Smooth muscle cell of the coronary artery (primary cell): ENCODE measurements around the gene CKAP2. TPM values are rescaled to one million over a fixed set of nuclear protein-coding genes. Genes with fewer than 3 reads are reported as not detected.

Experiments used
- total RNA-seq: library from RNA; depleted of rRNA; stranded (reverse); fragments of >200 nt; gene quantifications from 2 replicates; pipeline ENCODE4 v1.2.3, GENCODE V29; 2014; ENCODE audit warnings: low replicate concordance

Gene CKAP2, protein sequence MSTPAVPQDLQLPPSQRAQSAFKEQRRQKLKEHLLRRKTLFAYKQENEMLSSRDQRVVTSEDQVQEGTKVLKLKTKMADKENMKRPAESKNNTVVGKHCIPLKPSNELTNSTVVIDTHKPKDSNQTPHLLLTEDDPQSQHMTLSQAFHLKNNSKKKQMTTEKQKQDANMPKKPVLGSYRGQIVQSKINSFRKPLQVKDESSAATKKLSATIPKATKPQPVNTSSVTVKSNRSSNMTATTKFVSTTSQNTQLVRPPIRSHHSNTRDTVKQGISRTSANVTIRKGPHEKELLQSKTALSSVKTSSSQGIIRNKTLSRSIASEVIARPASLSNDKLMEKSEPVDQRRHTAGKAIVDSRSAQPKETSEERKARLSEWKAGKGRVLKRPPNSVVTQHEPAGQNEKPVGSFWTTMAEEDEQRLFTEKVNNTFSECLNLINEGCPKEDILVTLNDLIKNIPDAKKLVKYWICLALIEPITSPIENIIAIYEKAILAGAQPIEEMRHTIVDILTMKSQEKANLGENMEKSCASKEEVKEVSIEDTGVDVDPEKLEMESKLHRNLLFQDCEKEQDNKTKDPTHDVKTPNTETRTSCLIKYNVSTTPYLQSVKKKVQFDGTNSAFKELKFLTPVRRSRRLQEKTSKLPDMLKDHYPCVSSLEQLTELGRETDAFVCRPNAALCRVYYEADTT
- 2.1 and 10.5 TPM in 2 replicates for total RNA-seq

DNA sequence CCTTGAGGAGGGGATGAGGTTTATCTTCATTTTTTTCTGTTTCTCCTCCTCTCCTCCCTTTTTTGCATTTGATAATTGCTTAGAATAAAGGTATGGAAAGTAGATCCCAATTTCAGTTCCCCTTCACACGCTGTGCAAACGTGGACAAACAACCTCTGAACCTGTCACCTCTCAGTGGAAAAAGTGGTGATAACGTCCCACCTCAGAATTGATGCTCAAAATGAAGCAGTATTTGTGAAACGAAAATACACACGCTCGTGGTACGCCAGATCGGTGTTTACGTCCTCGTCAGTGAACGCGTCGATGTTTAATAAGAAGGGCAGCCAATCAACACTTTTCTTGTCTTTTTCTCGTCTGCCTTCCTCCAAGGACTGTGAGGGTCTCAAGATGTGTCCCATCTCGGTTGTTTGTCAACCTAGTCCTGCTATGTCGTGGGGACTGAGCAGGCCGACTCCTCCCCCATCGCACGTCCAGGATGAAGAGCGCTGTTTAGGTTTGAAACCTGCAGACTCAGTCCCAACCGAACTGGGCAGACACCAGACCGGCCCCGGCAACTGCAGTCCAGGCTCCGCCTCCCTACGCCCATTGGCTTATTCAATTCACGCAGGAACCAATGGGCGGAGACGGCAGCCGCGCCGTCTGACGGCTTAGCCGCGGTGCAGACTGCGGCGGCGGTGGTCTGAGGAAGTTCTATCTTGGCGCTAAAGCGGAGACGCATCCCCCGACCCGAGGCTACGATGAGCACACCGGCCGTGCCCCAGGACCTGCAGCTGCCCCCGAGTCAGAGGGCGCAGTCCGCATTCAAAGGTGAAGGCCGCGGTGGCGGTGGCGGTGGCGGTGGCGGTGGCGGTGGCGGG, at the start of gene CKAP2:
CKAP2 (plus strand) TSS at position 659 of the 857 bp plus-strand sequence; CDS start at position 738, 79 bp downstream.

DNA sequence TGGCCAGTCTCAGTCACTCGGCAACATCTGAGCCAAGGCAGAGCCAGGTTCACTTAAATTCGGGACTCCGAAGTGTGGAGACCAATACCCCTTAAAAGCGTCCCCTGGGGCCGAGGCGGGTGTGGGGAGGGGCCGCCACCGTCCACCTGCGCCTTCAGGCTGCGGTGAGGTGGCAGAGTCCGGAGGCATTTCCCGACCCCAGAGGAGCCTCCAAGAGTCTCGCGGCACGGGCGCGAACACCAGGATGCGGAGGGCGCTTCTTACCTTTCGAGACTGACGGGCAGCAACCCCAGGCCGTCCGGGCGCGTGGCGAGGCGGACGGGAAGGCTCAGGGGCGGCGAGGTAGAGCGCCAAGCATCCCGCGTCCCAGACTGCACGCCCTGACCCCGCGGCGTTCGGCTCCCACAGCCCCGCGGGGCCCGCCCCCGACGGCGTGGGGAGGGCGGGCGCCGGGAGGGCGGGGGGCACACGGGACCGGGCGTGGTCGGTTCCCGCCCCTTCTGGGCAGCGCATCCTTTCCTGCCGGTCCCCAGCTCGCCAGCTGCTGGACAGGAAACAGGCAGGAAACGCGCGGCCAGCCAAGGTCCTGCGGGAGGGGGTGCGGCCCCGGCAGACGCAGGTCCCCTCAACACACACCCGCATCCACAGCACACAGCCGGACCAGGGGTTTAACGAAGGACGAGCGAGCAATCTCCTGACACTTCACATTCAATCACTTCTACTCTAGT, 49.3 kb upstream of the CKAP2 start, which contains the start of gene THSD1:
THSD1 (minus strand) TSS at position 406 of the 728 bp plus-strand sequence. CDS start 3,572 bp downstream, outside the sequence.

DNA sequence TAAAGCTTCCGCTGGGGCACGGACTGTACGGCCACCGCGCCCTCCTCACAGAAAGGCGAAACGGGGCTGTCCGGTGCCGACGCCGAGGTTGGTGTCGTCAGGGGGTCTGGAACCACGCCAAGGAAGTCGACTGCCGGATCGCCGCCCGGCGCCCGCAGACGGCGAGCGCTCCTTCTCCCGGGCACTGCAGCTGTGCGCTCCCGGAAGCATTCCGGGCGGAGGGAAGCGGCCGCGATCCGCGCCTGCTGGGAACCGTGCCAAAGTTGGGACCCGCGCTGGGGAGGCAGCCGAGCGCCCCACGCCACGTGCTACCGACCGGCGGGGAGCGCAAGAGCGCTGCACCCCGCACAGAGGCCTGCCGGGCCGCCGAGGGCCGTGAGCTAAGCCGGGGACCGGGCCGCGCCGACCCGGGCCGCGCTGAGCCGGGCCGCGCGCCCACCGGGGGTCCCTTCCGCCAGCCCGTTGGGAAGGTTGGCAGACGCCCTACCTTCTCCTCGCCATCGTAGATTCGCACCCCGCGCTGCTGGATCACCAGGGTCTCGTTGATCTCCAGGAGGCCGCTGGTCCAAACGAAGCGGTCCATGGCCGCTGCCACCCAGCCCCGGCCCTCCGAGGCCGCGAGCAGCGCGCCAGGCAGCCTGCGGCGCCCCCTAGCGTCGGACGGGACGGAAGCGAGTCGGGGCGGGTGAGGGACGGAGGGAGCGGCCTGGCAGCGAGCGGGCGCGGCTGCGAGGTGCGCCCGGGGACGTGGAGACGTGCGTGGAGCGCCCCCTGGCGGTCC, 5.1 kb upstream of the CKAP2 start, which contains the start of gene VPS36:
VPS36 (minus strand) TSS at position 623 of the 781 bp plus-strand sequence; CDS start at position 583, 40 bp downstream.

Other genes with a start within 250 kb of the CKAP2 start
- 11.2 and 11.7 TPM in 2 replicates for gene THSD1, start 49.3 kb upstream of the CKAP2 start, total RNA-seq
- gene VPS36, start 4.8 kb upstream of the CKAP2 start, total RNA-seq, result 14.3 and 17.5 TPM in 2 replicates
- gene HNRNPA1L2, start 187.0 kb downstream of the CKAP2 start, total RNA-seq, result 1.9 and 3.8 TPM in 2 replicates
- gene SUGT1, start 197.4 kb downstream of the CKAP2 start, total RNA-seq, result 19.4 and 40.9 TPM in 2 replicates